ENCODE results near the gene LUZP4. TPM values are rescaled to one million over a fixed set of nuclear protein-coding genes. Genes with fewer than 3 reads are reported as not detected.

The LUZP4 gene, protein sequence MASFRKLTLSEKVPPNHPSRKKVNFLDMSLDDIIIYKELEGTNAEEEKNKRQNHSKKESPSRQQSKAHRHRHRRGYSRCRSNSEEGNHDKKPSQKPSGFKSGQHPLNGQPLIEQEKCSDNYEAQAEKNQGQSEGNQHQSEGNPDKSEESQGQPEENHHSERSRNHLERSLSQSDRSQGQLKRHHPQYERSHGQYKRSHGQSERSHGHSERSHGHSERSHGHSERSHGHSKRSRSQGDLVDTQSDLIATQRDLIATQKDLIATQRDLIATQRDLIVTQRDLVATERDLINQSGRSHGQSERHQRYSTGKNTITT
- polyA plus RNA-seq (2012; rRNA removed), result not detected in 2 replicates
- polyA plus RNA-seq (2012; cell fraction: cytosol; rRNA removed), result not detected in 2 replicates
- polyA plus RNA-seq (2012; cell fraction: nucleus; rRNA removed), result not detected in 2 replicates

GRCh38 chrX:115289465-115289864, at the start of gene LUZP4:
TSS of gene LUZP4 (plus strand) at chrX:115289715. CDS start at chrX:115289760, 45 bp downstream.
- Histone ChIP-seq H3F3A (replicated peaks; ENCODE audit: insufficient read depth) (no peaks in the 10 kb centered on the region), H3K27ac (ENCODE audit: low read depth in 2 of 2, low read length in 1 of 2) (no peak within 1 kb of the TSS), H2AFZ (ENCODE audit: low read depth) (no peak within 1 kb of the TSS), H4K20me1 (ENCODE audit: insufficient read depth) (no peaks in the 10 kb centered on the region), H3K36me3 (replicated peaks in 1 of 2; ENCODE audit: control insufficient read depth in 1 of 2, insufficient read depth in 2 of 2, low read length in 1 of 2) (no peaks in the 10 kb centered on the region), H3K9ac (no peak within 1 kb of the TSS), H3K9me2 (no peaks in the 10 kb centered on the region), H3K27me3 (ENCODE audit: insufficient read depth) (no peaks in the 10 kb centered on the region; the same call in 1 of the 2 replicates), H3K9me3 (no peaks in the 10 kb centered on the region), H3K4me1 (ENCODE audit: control insufficient read depth in 1 of 2, insufficient read depth in 2 of 2, low read depth in 1 of 2, low read length in 1 of 2) (no peaks in the 10 kb centered on the region), H3K79me2 (ENCODE audit: insufficient read depth) (no peaks in the 10 kb centered on the region), H3K4me3 (ENCODE audit: low read depth in 2 of 2, low read length in 1 of 2) (no peak within 1 kb of the TSS), H3K4me2 (no peak within 1 kb of the TSS)
- ChIA-PET CTCF (no interaction called here), POLR2A (no interaction called here)
- no peak for DNase-seq
- 57% methylated on average over 17 of the region's 17 CpGs for WGBS (ENCODE audit: low lambda C conversion rate)
- TF ChIP-seq ELF1 (IDR thresholded peaks at IDR 0.05) (no peak), GABPA (IDR thresholded peaks at IDR 0.05; ENCODE audit: low read depth) (no peak), CTCF (IDR thresholded peaks at IDR 0.05) (no peak), TAF1 (IDR thresholded peaks at IDR 0.05; ENCODE audit: borderline replicate concordance, low read depth, low read length) (no peak), RFX5 (IDR thresholded peaks at IDR 0.05; ENCODE audit: low read length) (no peak), NFIC (IDR thresholded peaks at IDR 0.05; ENCODE audit: borderline replicate concordance) (no peak), TEAD4 (IDR thresholded peaks at IDR 0.05; ENCODE audit: borderline replicate concordance, insufficient read depth) (no peak), MXI1 (IDR thresholded peaks at IDR 0.05; ENCODE audit: low read depth, low read length) (no peak), FOXJ3 (CRISPR knock-in tag; IDR thresholded peaks at IDR 0.05) (no peak), SMC3 (IDR thresholded peaks at IDR 0.05; ENCODE audit: low read depth, low read length) (no peak), MEF2A (IDR thresholded peaks at IDR 0.05; ENCODE audit: borderline replicate concordance, low read depth) (no peak)
- TF ChIP-seq, protein P1, sequence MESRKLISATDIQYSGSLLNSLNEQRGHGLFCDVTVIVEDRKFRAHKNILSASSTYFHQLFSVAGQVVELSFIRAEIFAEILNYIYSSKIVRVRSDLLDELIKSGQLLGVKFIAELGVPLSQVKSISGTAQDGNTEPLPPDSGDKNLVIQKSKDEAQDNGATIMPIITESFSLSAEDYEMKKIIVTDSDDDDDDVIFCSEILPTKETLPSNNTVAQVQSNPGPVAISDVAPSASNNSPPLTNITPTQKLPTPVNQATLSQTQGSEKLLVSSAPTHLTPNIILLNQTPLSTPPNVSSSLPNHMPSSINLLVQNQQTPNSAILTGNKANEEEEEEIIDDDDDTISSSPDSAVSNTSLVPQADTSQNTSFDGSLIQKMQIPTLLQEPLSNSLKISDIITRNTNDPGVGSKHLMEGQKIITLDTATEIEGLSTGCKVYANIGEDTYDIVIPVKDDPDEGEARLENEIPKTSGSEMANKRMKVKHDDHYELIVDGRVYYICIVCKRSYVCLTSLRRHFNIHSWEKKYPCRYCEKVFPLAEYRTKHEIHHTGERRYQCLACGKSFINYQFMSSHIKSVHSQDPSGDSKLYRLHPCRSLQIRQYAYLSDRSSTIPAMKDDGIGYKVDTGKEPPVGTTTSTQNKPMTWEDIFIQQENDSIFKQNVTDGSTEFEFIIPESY (IDR thresholded peaks at IDR 0.05; ENCODE audit: borderline replicate concordance, low read depth), result no peak
- TF ChIP-seq, protein P2, sequence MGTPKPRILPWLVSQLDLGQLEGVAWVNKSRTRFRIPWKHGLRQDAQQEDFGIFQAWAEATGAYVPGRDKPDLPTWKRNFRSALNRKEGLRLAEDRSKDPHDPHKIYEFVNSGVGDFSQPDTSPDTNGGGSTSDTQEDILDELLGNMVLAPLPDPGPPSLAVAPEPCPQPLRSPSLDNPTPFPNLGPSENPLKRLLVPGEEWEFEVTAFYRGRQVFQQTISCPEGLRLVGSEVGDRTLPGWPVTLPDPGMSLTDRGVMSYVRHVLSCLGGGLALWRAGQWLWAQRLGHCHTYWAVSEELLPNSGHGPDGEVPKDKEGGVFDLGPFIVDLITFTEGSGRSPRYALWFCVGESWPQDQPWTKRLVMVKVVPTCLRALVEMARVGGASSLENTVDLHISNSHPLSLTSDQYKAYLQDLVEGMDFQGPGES (IDR thresholded peaks at IDR 0.05; ENCODE audit: low read depth, low read length), result no peak

All from SK-N-SH (cell line).